Nephron progenitor cell (in vitro differentiated cells): ENCODE results near the gene STXBP6.
"Not testable (repeated sequence)": the region's sequence is repeated elsewhere in the genome, so short reads cannot be mapped to it uniquely, and the experiment has no call there.

ENCODE experiments used
- DNase-seq: peaks from one replicate; pipeline ENCODE4 v3.0.0; 2021
- H3K27ac Mint-ChIP-seq: 2 replicates; pipeline ENCODE4 v1.8.0; 2021; ENCODE audit warnings: mild to moderate bottlenecking, moderate library complexity, mixed read lengths
- H3K27me3 Mint-ChIP-seq: 2 replicates; pipeline ENCODE4 v1.8.0; 2021; ENCODE audit warnings: mild to moderate bottlenecking, low read depth, mixed read lengths; ENCODE audit not compliant: poor library complexity
- H3K36me3 Mint-ChIP-seq: 2 replicates; pipeline ENCODE4 v1.8.0; 2021; ENCODE audit warnings: low read depth, mixed read lengths
- H3K4me1 Mint-ChIP-seq: 2 replicates; pipeline ENCODE4 v1.8.0; 2021; ENCODE audit warnings: mixed read lengths
- H3K4me3 Mint-ChIP-seq: 2 replicates; pipeline ENCODE4 v1.8.0; 2021; ENCODE audit warnings: mild to moderate bottlenecking, moderate library complexity, mixed read lengths
- H3K9me3 Mint-ChIP-seq: 2 replicates; pipeline ENCODE4 v1.8.0; 2021; ENCODE audit warnings: mild to moderate bottlenecking, moderate library complexity, mixed read lengths
- TF ChIP-seq, protein P1 (sequence below): fragments of 200-600 bp; sonication (generic); IDR thresholded peaks from 2 replicates; pipeline ENCODE4 v1.5.0; 2021; ENCODE audit warnings: antibody characterized with exemption

STXBP6 gene

GRCh38 chr14:24783791-24784190 lies 266.2 kb downstream of the STXBP6 start:
- TF ChIP-seq, protein P1, sequence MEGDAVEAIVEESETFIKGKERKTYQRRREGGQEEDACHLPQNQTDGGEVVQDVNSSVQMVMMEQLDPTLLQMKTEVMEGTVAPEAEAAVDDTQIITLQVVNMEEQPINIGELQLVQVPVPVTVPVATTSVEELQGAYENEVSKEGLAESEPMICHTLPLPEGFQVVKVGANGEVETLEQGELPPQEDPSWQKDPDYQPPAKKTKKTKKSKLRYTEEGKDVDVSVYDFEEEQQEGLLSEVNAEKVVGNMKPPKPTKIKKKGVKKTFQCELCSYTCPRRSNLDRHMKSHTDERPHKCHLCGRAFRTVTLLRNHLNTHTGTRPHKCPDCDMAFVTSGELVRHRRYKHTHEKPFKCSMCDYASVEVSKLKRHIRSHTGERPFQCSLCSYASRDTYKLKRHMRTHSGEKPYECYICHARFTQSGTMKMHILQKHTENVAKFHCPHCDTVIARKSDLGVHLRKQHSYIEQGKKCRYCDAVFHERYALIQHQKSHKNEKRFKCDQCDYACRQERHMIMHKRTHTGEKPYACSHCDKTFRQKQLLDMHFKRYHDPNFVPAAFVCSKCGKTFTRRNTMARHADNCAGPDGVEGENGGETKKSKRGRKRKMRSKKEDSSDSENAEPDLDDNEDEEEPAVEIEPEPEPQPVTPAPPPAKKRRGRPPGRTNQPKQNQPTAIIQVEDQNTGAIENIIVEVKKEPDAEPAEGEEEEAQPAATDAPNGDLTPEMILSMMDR, result no peak
- Mint-ChIP-seq H3K9me3 (no peaks in the 10 kb centered on the region), H3K27me3 (peaks cover 3% of the 10 kb centered on the region), H3K4me3 (no peak overlapping the region), H3K4me1 (no peaks in the 10 kb centered on the region), H3K36me3 (no peaks in the 10 kb centered on the region), H3K27ac (no peak overlapping the region)
- no peak for DNase-seq

DNA sequence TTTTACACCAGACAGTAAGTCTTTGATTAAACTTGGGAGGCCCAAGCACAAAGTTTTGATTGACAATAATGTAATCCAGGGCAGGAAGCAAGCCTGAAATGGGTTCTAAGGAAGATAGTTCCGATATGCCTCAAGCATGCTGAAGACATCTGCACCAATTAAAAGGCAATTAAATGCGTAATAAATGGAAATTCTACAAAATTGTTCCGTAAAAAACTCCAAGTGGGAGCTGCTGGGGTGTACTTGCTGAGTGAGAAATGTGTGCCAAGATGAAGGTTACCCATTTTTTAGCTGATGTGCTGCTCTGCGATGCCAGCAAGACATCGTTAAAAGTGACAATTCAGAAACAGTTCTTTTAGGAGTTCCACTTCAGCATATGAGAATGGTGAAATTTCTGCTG lies 269.7 kb downstream of the STXBP6 start:
- TF ChIP-seq, protein P1, result no peak
- Mint-ChIP-seq H3K27ac (no peak overlapping the region), H3K27me3 (peaks cover 8% of the 10 kb centered on the region), H3K4me1 (no peaks in the 10 kb centered on the region), H3K36me3 (no peaks in the 10 kb centered on the region), H3K9me3 (peaks cover 4% of the 10 kb centered on the region), H3K4me3 (no peak overlapping the region)
- DNase-seq, result no peak

GRCh38 chr14:24777678-24778077 lies 272.3 kb downstream of the STXBP6 start:
- Mint-ChIP-seq H3K4me1 (no peaks in the 10 kb centered on the region), H3K27me3 (peaks cover 8% of the 10 kb centered on the region), H3K9me3 (peaks cover 4% of the 10 kb centered on the region), H3K4me3 (no peak overlapping the region), H3K36me3 (no peaks in the 10 kb centered on the region), H3K27ac (no peak overlapping the region)
- no peak for DNase-seq
- TF ChIP-seq, protein P1, result no peak

- Mint-ChIP-seq H3K9me3 (peaks cover 8% of the 10 kb centered on the region), H3K4me3 (no peak overlapping the region), H3K27me3 (peaks cover 12% of the 10 kb centered on the region), H3K4me1 (no peaks in the 10 kb centered on the region), H3K36me3 (no peaks in the 10 kb centered on the region), H3K27ac (no peak overlapping the region)
- TF ChIP-seq, protein P1, result no peak
- no peak for DNase-seq
Measured at GRCh38 chr14:24775950-24776349, 274.0 kb downstream of the STXBP6 start.

- H3K4me1 Mint-ChIP-seq, result no peaks in the 10 kb centered on the region
- TF ChIP-seq, protein P1, result no peak
- H3K27me3 Mint-ChIP-seq, result peaks cover 10% of the 10 kb centered on the region
- peaks cover 15% of the 10 kb centered on the region for H3K9me3 Mint-ChIP-seq
- H3K4me3 Mint-ChIP-seq, result no peak overlapping the region
- no peaks in the 10 kb centered on the region for H3K36me3 Mint-ChIP-seq
- DNase-seq, result no peak
- no peak overlapping the region for H3K27ac Mint-ChIP-seq
Measured at GRCh38 chr14:24774187-24774915, 275.6 kb downstream of the STXBP6 start.

GRCh38 chr14:24773564-24773963 lies 276.4 kb downstream of the STXBP6 start:
- not testable (repeated sequence) for H3K36me3 Mint-ChIP-seq, H3K4me1 Mint-ChIP-seq, H3K27me3 Mint-ChIP-seq, H3K4me3 Mint-ChIP-seq, H3K27ac Mint-ChIP-seq, DNase-seq
- peaks cover 19% of the 10 kb centered on the region for H3K9me3 Mint-ChIP-seq
